Ovary (tissue), 9 donors: ENCODE data around the gene TOB1. TPM values are rescaled to one million over a fixed set of nuclear protein-coding genes. Genes with fewer than 3 reads are reported as not detected.

ENCODE experiments used
- DNase-seq, 5 donors: peaks; one replicate each; pipeline ENCODE4 v3.0.0-alpha.2; 2019 to 2020
- H3K27ac ChIP-seq, 2 donors: fragments of 200-600 bp; one replicate each; pipeline versions ENCODE4 v1.5.1 to v1.8.0; 2019 to 2022
- H3K27me3 ChIP-seq: fragments of 200-600 bp; one replicate; pipeline ENCODE4 v1.8.0; 2022
- H3K36me3 ChIP-seq: fragments of 200-600 bp; sonication (generic); one replicate; pipeline ENCODE4 v1.5.1; 2019
- H3K4me1 ChIP-seq: one replicate; pipeline ENCODE4 v1.8.1; 2013; ENCODE audit warnings: mild to moderate bottlenecking, moderate library complexity; ENCODE audit not compliant: insufficient read depth
- H3K4me3 ChIP-seq: fragments of 200-600 bp; sonication (generic); one replicate; pipeline ENCODE4 v1.5.1; 2017
- H3K9me3 ChIP-seq, 2 donors: fragments of 200-600 bp in 1 of 2; sonication (generic) in 1 of 2; one replicate each; pipeline versions ENCODE4 v1.5.1 to v1.8.1; 2013 to 2019; ENCODE audit warnings: mild to moderate bottlenecking in 1 of 2, moderate library complexity in 1 of 2
- EP300 ChIP-seq: sonication (generic); formaldehyde crosslinking; IDR thresholded peaks from one replicate; pipeline ENCODE4 v1.6.1; 2017; ENCODE audit warnings: antibody characterized with exemption
- POLR2A ChIP-seq: fragments of 450-650 bp; IDR thresholded peaks from one replicate; pipeline ENCODE4 v1.6.1; 2017; ENCODE audit warnings: antibody characterized with exemption, mild to moderate bottlenecking, moderate library complexity
- WGBS, 3 donors: extraction: QIAGEN DNeasy Blood & Tissue Kit in 1 of 3; methylation state at CpG; one replicate each; pipeline versions ENCODE4 v1.1.5 to v1.1.7; 2013 to 2017; 5-methylcytosine and 5-hydroxymethylcytosine counted together
- intact Hi-C, 4 donors: fragments of 100-400 bp; cut with DNase I; formaldehyde crosslinking; loops; one replicate each; pipeline versions ENCODE4 v1.11.0 to v1.15.1; 2022 to 2023
- polyA plus RNA-seq, 2 donors: library from polyadenylated mRNA; stranded (reverse); fragments of 200-250 nt in 1 of 2; fragments of 350-450 nt in 1 of 2; fragmentation: Illumina TruSeq in 1 of 2; extraction: RNeasy Lipid Tissue Mini Kit (QIAGEN cat#74804) in 1 of 2; gene quantifications; one replicate each; pipeline ENCODE4 v1.2.3, GENCODE V29; 2013 to 2014
- total RNA-seq, 7 donors: library from RNA; depleted of rRNA in 2 of 7; stranded (reverse); fragments of >200 nt in 2 of 7; fragmentation: NEBNext Ultra II Directional in 3 of 7; extraction: Animal tissue kit (Norgen Biotek cat#: 25700) in 3 of 7; gene quantifications; one replicate each; pipeline versions ENCODE4 v1.1.0 to v1.2.4, GENCODE V29; 2016 to 2023
- TF ChIP-seq, protein P1 (sequence below), 3 donors: fragments of 450-650 bp in 2 of 3; fragments of 200-600 bp in 1 of 3; IDR thresholded peaks; one replicate each; pipeline versions ENCODE4 v1.5.1 to v1.8.0; 2016 to 2022; ENCODE audit warnings: antibody characterized with exemption in 3 of 3, mild to moderate bottlenecking in 1 of 3
- donor health status: DM: no; HTN: no; CAD: no; lungs with moderate emphysema.
- donor health status: DM: no; HTN: no; CAD: no.
- donor health status: Bipolar disorder and iron deficiency.
- donor health status: DM: yes; HTN: yes; CAD: no.
- donor health status: DM: no; HTN: no; CAD: no.
- donor health status: DM: yes; HTN: yes; CAD: no.

Gene TOB1
- total and polyA plus RNA-seq, 9 donors = 19.6 to 150 (median 72.1) TPM

DNA sequence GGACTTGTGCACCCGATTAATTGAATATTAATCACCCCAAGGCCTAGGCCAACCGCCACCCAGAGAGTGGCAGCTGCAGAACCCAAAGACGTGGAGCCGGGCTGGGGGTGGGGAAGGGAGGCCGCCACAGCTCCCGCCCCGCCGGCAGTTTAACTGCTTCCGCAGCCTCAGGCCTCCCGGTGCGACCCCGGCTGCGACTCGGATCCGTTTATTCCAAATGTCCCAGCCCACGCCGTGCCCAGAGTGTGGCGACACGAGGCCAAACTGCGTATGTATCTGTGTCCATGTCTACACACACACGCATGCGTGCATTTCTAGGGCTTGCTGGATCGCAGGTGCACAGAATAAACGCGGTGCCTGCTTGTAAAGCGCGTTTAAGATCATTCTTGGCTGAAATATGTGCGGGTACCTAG, 802 bp upstream of the TOB1 start:
- peak; percentile 66 to 81 (median 76) for DNase-seq
- Histone ChIP-seq H3K36me3 (no peaks in the 10 kb centered on the region), H3K4me1 (peaks cover 2% of the 10 kb centered on the region), H3K9me3 (no peaks in the 10 kb centered on the region), H3K4me3 (peak overlapping the region; percentile 94), H3K27ac (peak overlapping the region; percentile 98), H3K27me3 (no peaks in the 10 kb centered on the region)
- no peak for TF ChIP-seq POLR2A
- TF ChIP-seq, protein P1, sequence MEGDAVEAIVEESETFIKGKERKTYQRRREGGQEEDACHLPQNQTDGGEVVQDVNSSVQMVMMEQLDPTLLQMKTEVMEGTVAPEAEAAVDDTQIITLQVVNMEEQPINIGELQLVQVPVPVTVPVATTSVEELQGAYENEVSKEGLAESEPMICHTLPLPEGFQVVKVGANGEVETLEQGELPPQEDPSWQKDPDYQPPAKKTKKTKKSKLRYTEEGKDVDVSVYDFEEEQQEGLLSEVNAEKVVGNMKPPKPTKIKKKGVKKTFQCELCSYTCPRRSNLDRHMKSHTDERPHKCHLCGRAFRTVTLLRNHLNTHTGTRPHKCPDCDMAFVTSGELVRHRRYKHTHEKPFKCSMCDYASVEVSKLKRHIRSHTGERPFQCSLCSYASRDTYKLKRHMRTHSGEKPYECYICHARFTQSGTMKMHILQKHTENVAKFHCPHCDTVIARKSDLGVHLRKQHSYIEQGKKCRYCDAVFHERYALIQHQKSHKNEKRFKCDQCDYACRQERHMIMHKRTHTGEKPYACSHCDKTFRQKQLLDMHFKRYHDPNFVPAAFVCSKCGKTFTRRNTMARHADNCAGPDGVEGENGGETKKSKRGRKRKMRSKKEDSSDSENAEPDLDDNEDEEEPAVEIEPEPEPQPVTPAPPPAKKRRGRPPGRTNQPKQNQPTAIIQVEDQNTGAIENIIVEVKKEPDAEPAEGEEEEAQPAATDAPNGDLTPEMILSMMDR (IDR thresholded peaks at IDR 0.05) = peak in 1 of 3 donors; percentile 9
- WGBS, 3 donors = 0% methylated on average over 28 of the region's 28 CpGs
- intact Hi-C loops = loop anchor here in 2 of 4 donors (5.0 kb wide), 4 partner anchors 35 to 85 kb away; no protein-coding TSS in a partner anchor

GRCh38 chr17:50865868-50866260, 290 bp downstream of the TOB1 start:
- Histone ChIP-seq H3K36me3 (no peaks in the 10 kb centered on the region), H3K9me3 (no peaks in the 10 kb centered on the region), H3K27ac (peak overlapping the region; percentile 71 to 98), H3K4me3 (peak overlapping the region; percentile 99), H3K27me3 (no peaks in the 10 kb centered on the region), H3K4me1 (peaks cover 2% of the 10 kb centered on the region)
- WGBS, 3 donors = 0 to 1% (median 0%) methylated on average over 15 to 53 of the region's 53 CpGs
- no peak for TF ChIP-seq EP300
- TF ChIP-seq POLR2A = no peak
- TF ChIP-seq, protein P1 (IDR thresholded peaks at IDR 0.05) = no peak
- DNase-seq = no peak
- intact Hi-C loops = loop anchor here in 2 of 4 donors (5.0 kb wide), 4 partner anchors 36 to 86 kb away; no protein-coding TSS in a partner anchor

DNA sequence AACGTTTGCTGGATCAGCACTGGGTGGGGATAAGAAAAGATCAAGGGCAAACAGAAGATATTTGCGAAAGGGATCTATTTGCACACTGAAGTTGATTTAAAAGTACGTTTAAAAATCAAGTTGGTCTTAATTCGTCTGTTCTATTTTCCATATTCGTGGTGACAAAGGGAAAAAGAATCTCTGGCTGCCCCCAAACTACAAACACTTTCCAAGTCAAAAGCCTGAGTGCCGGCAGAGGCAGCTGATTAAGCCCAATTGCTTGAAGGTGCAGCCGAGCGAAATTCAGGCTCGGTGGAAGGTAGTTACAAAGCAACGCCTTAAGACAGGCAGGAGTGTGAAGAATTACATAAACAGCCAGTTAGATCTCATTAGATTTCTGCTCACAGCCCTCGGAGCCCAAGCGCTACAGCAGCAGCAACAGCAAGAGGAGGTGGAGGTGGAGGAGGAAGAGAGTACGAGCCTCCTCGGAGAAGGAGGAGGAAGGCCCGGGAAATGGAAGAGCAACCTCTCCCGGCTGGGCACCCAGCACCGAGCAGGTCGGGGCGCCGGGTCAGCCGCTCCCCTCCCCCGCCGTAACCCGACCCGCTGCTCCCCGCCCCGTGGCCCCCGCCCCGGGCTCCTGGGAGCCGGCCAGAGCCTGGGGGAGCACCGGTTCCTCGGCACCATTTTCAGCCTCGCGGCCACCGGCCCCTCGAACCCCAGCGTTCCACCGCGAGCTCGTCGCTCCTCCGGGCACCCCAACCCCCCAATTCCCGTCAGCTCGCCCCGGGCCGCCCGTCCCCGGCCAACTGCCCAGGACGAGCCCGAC, 890 bp downstream of the TOB1 start:
- peak overlapping the region; percentile 99 for H3K4me3 ChIP-seq
- H3K4me1 ChIP-seq = peaks cover 2% of the 10 kb centered on the region
- H3K27me3 ChIP-seq = no peaks in the 10 kb centered on the region
- DNase-seq = peak; percentile 62 to 82 (median 72)
- WGBS, 3 donors = 0 to 1% (median 1%) methylated on average over 29 to 50 of the region's 50 CpGs
- no peaks in the 10 kb centered on the region for H3K9me3 ChIP-seq
- peak overlapping the region; percentile 71 to 98 for H3K27ac ChIP-seq
- intact Hi-C loops = loop anchor here in 2 of 4 donors (5.0 kb wide), 4 partner anchors 37 to 87 kb away; no protein-coding TSS in a partner anchor
- no peaks in the 10 kb centered on the region for H3K36me3 ChIP-seq
- TF ChIP-seq, protein P1 (IDR thresholded peaks at IDR 0.05) = no peak
- TF ChIP-seq EP300 (no peak), POLR2A (peak; percentile 16)

DNA sequence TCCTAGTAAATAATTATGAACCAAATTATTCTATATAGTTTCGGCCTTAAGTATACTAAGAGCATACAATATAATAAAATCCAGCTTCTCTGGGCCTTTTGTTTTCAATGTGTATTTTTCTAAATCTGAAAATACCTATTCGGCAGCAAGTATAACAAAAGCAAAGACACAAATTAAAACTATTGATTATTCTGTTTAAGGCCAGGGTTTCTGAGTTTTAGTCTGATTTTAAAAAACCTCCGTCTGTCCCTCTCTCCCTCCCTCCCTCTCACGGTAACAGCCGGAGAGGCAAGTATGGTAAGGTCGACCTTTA, 1.5 kb downstream of the TOB1 start:
- peaks cover 2% of the 10 kb centered on the region for H3K4me1 ChIP-seq
- no peaks in the 10 kb centered on the region for H3K36me3 ChIP-seq
- DNase-seq = no peak
- intact Hi-C loops = loop anchor here in 2 of 4 donors (5.0 kb wide), 4 partner anchors 38 to 88 kb away; no protein-coding TSS in a partner anchor
- H3K9me3 ChIP-seq = no peaks in the 10 kb centered on the region
- H3K27ac ChIP-seq = peak overlapping the region; percentile 71 to 98
- peak overlapping the region; percentile 99 for H3K4me3 ChIP-seq
- H3K27me3 ChIP-seq = no peaks in the 10 kb centered on the region
- TF ChIP-seq, protein P1 (IDR thresholded peaks at IDR 0.05) = no peak
- no peak for TF ChIP-seq EP300
- TF ChIP-seq POLR2A = no peak
- WGBS, 3 donors = 3 to 6% (median 6%) methylated on average over 6 of the region's 6 CpGs
